GM21360 (cell line): ENCODE measurements around the gene MYLIP.

Experiments used
- ATAC-seq: cut with Tn5 transposase; IDR thresholded peaks from one replicate; pipeline ENCODE4 v1.9.1; 2021; ENCODE audit warnings: mild to moderate bottlenecking, moderate library complexity; ENCODE audit not compliant: unreplicated experiment

MYLIP gene

GRCh38 chr6:16137451-16137801, 8.5 kb downstream of the MYLIP start:
- no peak for ATAC-seq

GRCh38 chr6:16139556-16139955, 10.7 kb downstream of the MYLIP start:
- no peak for ATAC-seq

- no peak for ATAC-seq
Observed at GRCh38 chr6:16140607-16141006, 11.7 kb downstream of the MYLIP start.

- ATAC-seq: no peak
Observed at GRCh38 chr6:16141514-16141913, 12.6 kb downstream of the MYLIP start.

- ATAC-seq: no peak
Observed at GRCh38 chr6:16145038-16145437, 16.2 kb downstream of the MYLIP start.

GRCh38 chr6:16146028-16146427, 17.1 kb downstream of the MYLIP start:
- ATAC-seq: no peak

GRCh38 chr6:16146527-16146955, 17.7 kb downstream of the MYLIP start:
- no peak for ATAC-seq

GRCh38 chr6:16148498-16148897, 19.6 kb downstream of the MYLIP start:
- ATAC-seq: no peak

GRCh38 chr6:16149305-16149704, 20.4 kb downstream of the MYLIP start:
- no peak for ATAC-seq

GRCh38 chr6:16150098-16150497, 21.2 kb downstream of the MYLIP start:
- ATAC-seq: no peak

- no peak for ATAC-seq
Observed at GRCh38 chr6:16153211-16153820, 24.4 kb downstream of the MYLIP start.

GRCh38 chr6:16154904-16155303, 26.0 kb downstream of the MYLIP start:
- no peak for ATAC-seq

- ATAC-seq: no peak
Observed at GRCh38 chr6:16157492-16157891, 28.6 kb downstream of the MYLIP start.

- no peak for ATAC-seq
Observed at GRCh38 chr6:16157909-16158308, 29.0 kb downstream of the MYLIP start.

GRCh38 chr6:16158943-16159557, 30.2 kb downstream of the MYLIP start:
- ATAC-seq: no peak

GRCh38 chr6:16160794-16161193, 31.9 kb downstream of the MYLIP start:
- no peak for ATAC-seq

- no peak for ATAC-seq
Observed at GRCh38 chr6:16162003-16162402, 33.1 kb downstream of the MYLIP start.

- no peak for ATAC-seq
Observed at GRCh38 chr6:16163066-16163465, 34.2 kb downstream of the MYLIP start.

- ATAC-seq: no peak
Observed at GRCh38 chr6:16163535-16164300, 34.8 kb downstream of the MYLIP start.

- ATAC-seq: no peak
Observed at GRCh38 chr6:16165641-16166040, 36.8 kb downstream of the MYLIP start.

- ATAC-seq: no peak
Observed at GRCh38 chr6:16166871-16167608, 38.2 kb downstream of the MYLIP start.

GRCh38 chr6:16168121-16168520, 39.2 kb downstream of the MYLIP start:
- no peak for ATAC-seq
